ENCODE measurements around the gene C18orf54. TPM values are rescaled to one million over a fixed set of nuclear protein-coding genes. Genes with fewer than 3 reads are reported as not detected.

C18orf54 gene
- total and polyA plus RNA-seq, 9 of the 15 experiments (the other 6 are each of a cell fraction or from before 2014, with no cell fraction given) = 3.0 to 8.7 (median 4.3) TPM

GRCh38 chr18:54388203-54389142 lies 30.8 kb downstream of the C18orf54 start (continued):
- 0 out of 2 replicates have a peak, but pooled peaks have one; percentile 34 for TF ChIP-seq SMAD4 (CRISPR knock-in tag; conservative IDR thresholded peaks at IDR 0.05)
- peak; percentile 30; the same call in 1 of the 2 replicates for TF ChIP-seq ZNF395 (CRISPR knock-in tag; IDR thresholded peaks at IDR 0.05)
- TF ChIP-seq TBL1XR1 (IDR thresholded peaks at IDR 0.05; ENCODE audit: low read length in 2 of 2) = peak in 1 of 2 experiments; percentile 7; a peak in 1 of 4 replicates
- no peak for TF ChIP-seq ELF2 (CRISPR knock-in tag; IDR thresholded peaks at IDR 0.05)
- no peak for TF ChIP-seq ZC3H4 (CRISPR knock-in tag; IDR thresholded peaks at IDR 0.05; ENCODE audit: borderline replicate concordance)
- TF ChIP-seq PTBP1 (IDR thresholded peaks at IDR 0.05; ENCODE audit: low read depth, low read length) = no peak
- TF ChIP-seq SOX6 (IDR thresholded peaks at IDR 0.05) = peak; percentile 30; the same call in 1 of the 2 replicates
- TF ChIP-seq FUS (optimal IDR thresholded peaks at IDR 0.05; ENCODE audit: low read depth, low read length) = no peak
- 0 out of 2 replicates have a peak, but pooled peaks have one; percentile 36 for TF ChIP-seq NFXL1 (CRISPR knock-in tag; IDR thresholded peaks at IDR 0.05)
- TF ChIP-seq RBM15 (IDR thresholded peaks at IDR 0.05; ENCODE audit: insufficient read depth, low read length) = no peak
- peak; percentile 94 for TF ChIP-seq LEF1 (IDR thresholded peaks at IDR 0.05)
- peak; percentile 70; the same call in 1 of the 2 replicates for TF ChIP-seq EP300 (IDR thresholded peaks at IDR 0.05; ENCODE audit: low read length)
- TF ChIP-seq NFE2 (IDR thresholded peaks at IDR 0.05; ENCODE audit: low read depth) = peak; percentile 76
- no peak for TF ChIP-seq ZNF121 (CRISPR knock-in tag; conservative IDR thresholded peaks at IDR 0.05)
- peak; percentile 82 for TF ChIP-seq SMARCA4 (IDR thresholded peaks at IDR 0.05)
- TF ChIP-seq ATF3 (IDR thresholded peaks at IDR 0.05) = peak; percentile 93
- TF ChIP-seq ATF3 (CRISPR knock-in tag; conservative IDR thresholded peaks at IDR 0.05) = peak; percentile 89
- TF ChIP-seq C11orf30 (IDR thresholded peaks at IDR 0.05; ENCODE audit: low read depth) = peak; percentile 30; the same call in 1 of the 2 replicates
- no peak for TF ChIP-seq PBX2 (CRISPR knock-in tag; IDR thresholded peaks at IDR 0.05; ENCODE audit: low read depth)
- TF ChIP-seq PBX2 (tag; conservative IDR thresholded peaks at IDR 0.05; ENCODE audit: low read depth) = 0 out of 2 replicates have a peak, but pooled peaks have one; percentile 31
- TF ChIP-seq GATAD2A (IDR thresholded peaks at IDR 0.05) = peak; percentile 35; the same call in 1 of the 2 replicates

Data from K562 (cell line).